Activated CD4-positive, alpha-beta memory T cell treated with anti-CD3 and anti-CD28 coated beads for 36 hours (primary cell): ENCODE results near the gene NINL. TPM values are rescaled to one million over a fixed set of nuclear protein-coding genes. Genes with fewer than 3 reads are reported as not detected.
A peak's percentile ranks its signal among the peaks of the same experiment; 100 is the strongest.
"Not testable (repeated sequence)": the region's sequence is repeated elsewhere in the genome, so short reads cannot be mapped to it uniquely, and the experiment has no call there.

Source experiments
- CTCF ChIA-PET: fragments of 350-600 bp; sonication (Branson Sonifier 250); formaldehyde crosslinking; loops from one replicate; lab custom pipeline; 2021; ENCODE audit warnings: antibody characterized with exemption, inconsistent platforms; lab: Charles Lee
- POLR2A ChIA-PET: fragments of 350-600 bp; sonication (Branson Sonifier 250); formaldehyde crosslinking; loops from one replicate; lab custom pipeline; 2021; ENCODE audit warnings: antibody characterized with exemption; lab: Charles Lee
- DNase-seq: peaks from one replicate; pipeline ENCODE4 v3.0.0-alpha.2; 2020
- H3K27ac Mint-ChIP-seq: one replicate; pipeline ENCODE4 v1.8.0; 2021; ENCODE audit warnings: mixed read lengths
- H3K27me3 Mint-ChIP-seq: one replicate; pipeline ENCODE4 v1.8.0; 2021; ENCODE audit warnings: mixed read lengths
- H3K36me3 Mint-ChIP-seq: one replicate; pipeline ENCODE4 v1.8.0; 2021; ENCODE audit warnings: mixed read lengths
- H3K4me1 Mint-ChIP-seq: one replicate; pipeline ENCODE4 v1.8.0; 2021; ENCODE audit warnings: low read depth, mixed read lengths
- H3K4me3 Mint-ChIP-seq: one replicate; pipeline ENCODE4 v1.8.0; 2021; ENCODE audit warnings: mild to moderate bottlenecking, mixed read lengths
- H3K9me3 Mint-ChIP-seq: one replicate; pipeline ENCODE4 v1.8.0; 2021; ENCODE audit warnings: mixed read lengths
- intact Hi-C: fragments of 100-400 bp; cut with micrococcal nuclease; formaldehyde crosslinking; loops from one replicate; pipeline ENCODE4 v1.15.1; 2023
- total RNA-seq, 2 experiments: library from RNA; stranded (reverse); gene quantifications; one replicate each; pipeline ENCODE4 v1.2.3, GENCODE V29; 2021

NINL gene
- total RNA-seq, 2 experiments from 2014 or later, result 2.7 to 3.9 TPM

DNA sequence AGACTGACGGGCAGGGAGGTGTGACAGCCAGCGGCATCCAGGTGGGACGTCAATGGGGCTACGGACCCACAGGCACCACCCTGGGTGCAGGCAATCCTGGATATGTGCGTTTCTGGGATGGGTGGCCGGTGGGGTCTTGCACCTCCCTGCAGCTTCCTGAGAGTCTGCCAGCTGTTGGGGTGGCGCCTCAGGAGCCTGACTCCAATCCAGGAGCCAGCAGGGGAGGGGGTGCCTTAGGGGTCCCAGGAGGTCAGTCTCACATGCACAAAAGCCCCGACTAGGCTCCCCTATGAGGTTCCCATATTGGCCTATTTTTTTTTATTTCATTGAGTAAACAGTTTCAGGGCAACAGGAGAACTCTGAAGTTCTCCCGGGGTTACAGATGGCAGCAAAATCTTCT lies 104.5 kb downstream of the NINL start:
- H3K27me3 Mint-ChIP-seq, result no peaks in the 10 kb centered on the region
- no peak for DNase-seq
- POLR2A ChIA-PET, result no interaction called here
- CTCF ChIA-PET, result no interaction called here
- intact Hi-C loops, result no loop called here
- H3K9me3 Mint-ChIP-seq, result no peaks in the 10 kb centered on the region
- no peaks in the 10 kb centered on the region for H3K36me3 Mint-ChIP-seq
- peaks cover 16% of the 10 kb centered on the region for H3K4me1 Mint-ChIP-seq
- H3K4me3 Mint-ChIP-seq, result no peak overlapping the region
- no peak overlapping the region for H3K27ac Mint-ChIP-seq

DNA sequence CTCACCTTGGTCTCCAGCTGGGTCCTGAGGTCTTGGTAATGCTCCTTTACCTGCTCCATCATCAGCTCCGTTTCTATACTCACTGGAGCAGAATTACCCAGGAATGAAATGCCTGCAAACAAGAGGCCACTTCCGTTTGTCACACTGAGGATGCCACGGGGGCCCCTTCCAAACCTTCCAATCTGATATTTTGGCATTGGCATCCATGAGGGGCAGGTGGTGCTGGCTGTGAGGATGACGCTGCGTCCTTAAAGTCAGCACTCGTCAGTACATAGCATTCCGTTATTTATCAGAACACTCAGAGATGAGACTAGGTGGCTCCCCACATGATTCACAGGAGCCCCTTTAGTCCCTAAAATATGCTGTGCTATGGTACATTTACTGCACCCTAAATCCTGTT lies 105.2 kb downstream of the NINL start:
- Mint-ChIP-seq H3K27me3 (no peaks in the 10 kb centered on the region), H3K36me3 (no peaks in the 10 kb centered on the region), H3K4me1 (peaks cover 11% of the 10 kb centered on the region), H3K9me3 (no peaks in the 10 kb centered on the region), H3K27ac (no peak overlapping the region), H3K4me3 (no peak overlapping the region)
- CTCF ChIA-PET, result no interaction called here
- no peak for DNase-seq
- intact Hi-C loops, result no loop called here
- POLR2A ChIA-PET, result no interaction called here

DNA sequence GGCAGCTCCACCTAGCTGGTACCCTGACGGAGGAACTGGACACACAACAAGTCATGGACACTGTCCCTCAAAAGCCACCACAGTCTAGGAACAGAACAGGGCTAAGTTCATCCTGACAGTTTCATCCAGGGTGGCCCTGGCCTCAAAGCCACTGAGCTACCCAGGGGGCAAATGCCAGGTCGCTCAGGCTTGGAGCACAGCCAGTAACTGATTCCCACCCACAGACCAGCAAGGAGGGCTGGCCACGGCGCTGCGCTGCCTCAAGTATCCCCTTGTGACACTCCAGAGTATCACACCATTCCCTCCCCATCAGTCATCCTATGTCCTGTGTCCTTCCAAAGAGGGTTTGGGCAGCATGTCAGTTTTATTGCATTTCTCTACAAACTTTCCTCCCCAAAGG lies 105.7 kb downstream of the NINL start:
- Mint-ChIP-seq H3K9me3 (no peaks in the 10 kb centered on the region), H3K27me3 (no peaks in the 10 kb centered on the region), H3K4me1 (peaks cover 6% of the 10 kb centered on the region), H3K27ac (no peak overlapping the region), H3K4me3 (no peak overlapping the region), H3K36me3 (no peaks in the 10 kb centered on the region)
- DNase-seq, result no peak
- intact Hi-C loops, result no loop called here
- ChIA-PET POLR2A (no interaction called here), CTCF (no interaction called here)

DNA sequence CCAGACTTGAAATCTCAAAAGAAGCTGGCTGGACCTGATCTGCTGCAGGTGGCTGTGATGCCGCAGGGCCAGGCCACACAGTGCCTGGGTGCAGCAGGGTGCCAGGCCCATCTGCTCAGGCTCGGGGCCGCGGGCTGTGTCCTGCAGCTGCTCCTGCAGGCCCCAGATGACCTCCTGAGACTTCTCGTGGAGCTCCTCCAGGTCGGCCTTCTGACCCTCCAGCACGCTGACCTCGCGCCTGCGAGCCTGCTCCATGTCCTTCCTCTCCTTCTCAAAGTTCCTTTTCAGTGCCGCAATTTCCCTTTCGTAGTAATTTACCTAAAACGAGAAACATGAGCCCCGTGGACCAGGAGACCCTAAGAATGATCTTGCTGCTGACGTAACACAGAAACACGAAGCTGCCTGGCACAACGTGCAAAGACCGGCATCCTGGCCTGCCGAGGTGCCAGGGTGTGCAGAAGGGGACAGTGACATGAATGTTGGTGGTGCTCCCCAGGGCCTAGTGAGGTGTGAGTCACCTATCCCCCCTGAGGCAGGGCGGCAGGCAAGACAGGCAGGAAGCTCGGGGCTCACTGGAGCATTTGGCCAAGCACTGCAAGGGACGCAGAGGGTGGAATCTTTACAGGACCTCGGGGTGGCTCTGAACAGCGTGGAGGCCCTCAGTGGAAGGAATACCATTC lies 106.3 kb downstream of the NINL start:
- H3K9me3 Mint-ChIP-seq, result no peaks in the 10 kb centered on the region
- intact Hi-C loops, result no loop called here
- no peaks in the 10 kb centered on the region for H3K27me3 Mint-ChIP-seq
- no peak for DNase-seq
- POLR2A ChIA-PET, result no interaction called here
- no peak overlapping the region for H3K27ac Mint-ChIP-seq
- no peaks in the 10 kb centered on the region for H3K4me1 Mint-ChIP-seq
- no peak overlapping the region for H3K4me3 Mint-ChIP-seq
- no peaks in the 10 kb centered on the region for H3K36me3 Mint-ChIP-seq
- CTCF ChIA-PET, result no interaction called here

DNA sequence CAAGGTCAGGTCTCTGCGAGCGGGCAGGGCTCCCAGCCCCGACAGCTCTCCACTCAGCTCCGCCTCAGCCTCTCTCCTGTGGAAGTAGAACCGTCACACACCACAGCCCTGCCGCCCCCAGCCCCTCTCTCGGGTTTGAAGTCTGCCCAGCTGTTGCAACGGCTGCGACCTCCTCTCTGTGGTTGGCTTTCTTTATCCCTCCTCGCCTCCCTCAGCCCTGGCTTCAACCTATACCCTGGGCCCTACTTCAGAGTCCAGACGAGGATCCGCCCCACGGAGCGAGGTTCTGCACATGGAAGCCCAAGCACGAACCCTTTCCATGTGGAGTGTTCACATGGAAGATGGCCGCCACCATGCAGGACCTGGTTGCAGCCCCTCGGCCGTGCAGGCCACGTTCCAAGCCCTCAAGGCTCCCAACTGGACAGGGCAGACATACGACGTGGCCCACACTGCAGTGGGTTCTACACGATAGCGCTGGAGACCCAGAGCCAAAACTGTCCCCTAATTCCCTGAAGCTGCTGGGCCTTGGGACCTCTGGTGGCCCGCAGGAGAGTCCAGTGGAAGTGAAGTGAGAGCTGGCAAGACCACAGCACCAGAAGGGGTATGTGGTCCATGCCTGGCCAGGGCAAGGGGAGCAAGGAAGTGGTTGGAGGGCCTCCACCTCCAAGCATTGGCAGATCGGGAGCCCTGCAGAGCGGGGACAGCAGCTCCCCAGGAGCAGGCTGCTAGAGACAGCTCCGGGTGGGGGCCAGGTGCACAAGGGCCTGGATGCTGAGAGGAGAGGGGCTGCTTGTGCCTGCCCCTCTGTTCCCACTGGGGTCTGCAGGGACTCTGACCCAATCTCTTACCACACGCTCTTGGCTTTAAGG lies 108.1 kb downstream of the NINL start:
- CTCF ChIA-PET, result no interaction called here
- H3K4me1 Mint-ChIP-seq, result no peaks in the 10 kb centered on the region
- POLR2A ChIA-PET, result no interaction called here
- intact Hi-C loops, result no loop called here
- no peak overlapping the region for H3K27ac Mint-ChIP-seq
- H3K27me3 Mint-ChIP-seq, result no peaks in the 10 kb centered on the region
- no peaks in the 10 kb centered on the region for H3K36me3 Mint-ChIP-seq
- DNase-seq, result no peak
- H3K9me3 Mint-ChIP-seq, result no peaks in the 10 kb centered on the region
- H3K4me3 Mint-ChIP-seq, result no peak overlapping the region

DNA sequence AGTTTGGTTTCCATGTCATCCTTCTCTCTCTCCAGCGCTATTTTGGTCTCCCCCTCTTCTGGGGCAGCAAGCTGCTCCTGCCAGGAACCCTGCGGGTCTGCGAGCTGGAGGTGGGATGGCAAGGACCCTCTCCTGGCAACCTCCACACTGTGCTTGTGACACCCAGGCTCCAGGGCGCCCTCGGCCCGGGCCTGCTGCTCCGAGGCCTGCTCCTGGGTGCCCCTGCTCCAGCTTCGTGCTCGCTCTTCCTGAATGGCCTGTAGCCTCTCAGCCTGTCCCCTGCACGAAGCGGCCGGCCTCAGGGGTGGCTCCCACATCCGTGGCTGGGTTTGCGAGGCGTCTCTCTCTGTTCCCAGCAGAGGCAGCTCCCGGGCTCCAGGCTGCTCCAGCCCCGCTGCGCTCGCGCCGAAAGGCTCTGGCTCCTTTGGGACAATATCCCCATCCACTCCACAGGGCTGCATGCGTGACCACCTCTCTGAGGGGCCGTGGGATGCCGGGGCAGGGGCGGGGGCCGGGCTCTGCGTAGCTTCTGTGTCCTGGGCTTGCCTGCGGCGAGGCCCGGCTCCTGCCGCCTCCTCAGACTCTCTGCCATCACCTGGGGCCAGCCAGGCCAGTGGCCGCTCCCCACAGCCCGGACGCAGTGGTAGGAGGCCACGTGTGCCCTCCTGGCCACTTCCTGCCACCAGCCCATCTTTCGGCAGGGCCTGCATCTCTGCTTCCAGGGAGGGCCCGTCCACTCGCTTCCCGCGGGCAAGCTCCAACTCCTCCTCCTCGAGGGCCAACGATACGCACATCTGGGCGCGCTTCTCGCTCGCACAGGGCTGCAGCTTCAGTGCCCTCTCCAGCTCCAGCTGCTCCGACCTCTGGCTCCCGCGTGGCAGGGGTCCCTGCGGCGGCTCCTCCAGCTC lies 109.0 kb downstream of the NINL start:
- H3K27me3 Mint-ChIP-seq, result no peaks in the 10 kb centered on the region
- no peak overlapping the region for H3K4me3 Mint-ChIP-seq
- H3K4me1 Mint-ChIP-seq, result no peaks in the 10 kb centered on the region
- CTCF ChIA-PET, result no interaction called here
- no peak overlapping the region for H3K27ac Mint-ChIP-seq
- POLR2A ChIA-PET, result no interaction called here
- intact Hi-C loops, result no loop called here
- H3K9me3 Mint-ChIP-seq, result no peaks in the 10 kb centered on the region
- H3K36me3 Mint-ChIP-seq, result no peaks in the 10 kb centered on the region
- DNase-seq, result no peak

DNA sequence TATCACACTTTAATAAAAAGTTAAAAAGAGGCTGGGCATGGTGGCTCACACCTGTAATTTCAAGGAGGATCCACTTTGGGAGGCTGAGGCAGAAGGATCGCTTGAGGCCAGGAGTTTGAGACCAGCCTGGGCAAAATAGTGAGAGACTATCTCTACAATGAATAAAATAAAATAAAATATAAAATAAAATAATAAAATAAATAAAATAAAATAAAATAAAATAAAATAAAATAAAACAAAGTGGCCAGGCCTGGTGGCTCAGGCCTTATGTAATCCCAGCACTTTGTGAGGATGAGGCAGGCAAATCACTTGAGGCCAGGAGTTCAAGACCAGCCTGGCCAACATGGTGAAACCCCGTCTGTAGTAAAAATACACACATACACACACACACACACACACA lies 112.0 kb downstream of the NINL start:
- H3K27me3 Mint-ChIP-seq, POLR2A ChIA-PET: not testable (repeated sequence)

DNA sequence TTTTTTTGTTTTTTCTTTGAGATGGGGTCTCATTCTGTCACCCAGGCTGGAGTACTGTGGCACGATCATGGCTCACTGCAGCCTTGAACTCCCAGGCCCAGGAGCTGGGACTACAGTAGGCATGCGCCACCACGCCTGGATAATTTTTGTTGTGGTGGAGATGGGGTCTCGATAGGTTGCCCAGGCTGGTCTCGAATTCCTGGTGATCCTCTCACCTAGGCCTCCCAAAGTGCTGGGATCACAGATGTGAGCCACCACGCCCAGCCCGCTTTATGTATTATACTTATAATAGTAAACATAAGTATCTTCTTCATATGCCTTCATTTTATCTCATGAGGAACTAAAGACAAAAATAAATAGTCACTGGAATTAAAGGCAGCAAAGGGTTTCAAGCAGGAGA lies 114.3 kb downstream of the NINL start:
- ChIA-PET CTCF (interaction anchor here (0.6 kb wide), 1 partner anchor 275 kb away, joined by 3 read pairs; the partner anchor contains the start of gene ENTPD6), POLR2A (no interaction called here)

More for the DNA sequence above, 112.0 kb downstream of the NINL start:
- intact Hi-C loops, DNase-seq, H3K4me1 Mint-ChIP-seq, H3K9me3 Mint-ChIP-seq, CTCF ChIA-PET, H3K4me3 Mint-ChIP-seq, H3K36me3 Mint-ChIP-seq, H3K27ac Mint-ChIP-seq: not testable (repeated sequence)

DNA sequence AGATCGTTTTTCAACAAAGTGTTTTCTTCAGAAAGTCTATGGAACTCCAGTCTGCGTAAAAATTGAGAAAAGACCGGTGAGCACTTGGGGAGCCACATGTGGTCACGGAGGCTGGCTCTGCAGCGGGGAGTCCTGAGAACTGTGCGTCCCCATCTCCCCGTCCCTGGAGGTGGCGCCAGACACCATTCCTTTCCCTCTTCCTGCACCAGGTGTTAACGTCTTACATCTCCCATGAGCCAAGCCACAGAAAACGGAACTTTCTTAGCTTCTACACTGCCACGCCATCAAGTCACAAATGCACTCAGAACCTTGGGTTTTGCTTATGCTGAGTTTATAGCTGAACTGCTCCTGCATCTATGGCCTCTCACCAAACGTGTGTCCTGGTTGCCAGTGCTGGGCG lies 115.3 kb downstream of the NINL start:
- Mint-ChIP-seq H3K9me3 (no peaks in the 10 kb centered on the region), H3K27ac (no peak overlapping the region), H3K36me3 (no peaks in the 10 kb centered on the region), H3K4me1 (peaks cover 7% of the 10 kb centered on the region), H3K4me3 (no peak overlapping the region), H3K27me3 (no peaks in the 10 kb centered on the region)
- peak; percentile 65 for DNase-seq
- intact Hi-C loops, result no loop called here
- POLR2A ChIA-PET, result no interaction called here
- CTCF ChIA-PET, result interaction anchor here (0.6 to 1.4 kb wide), 3 partner anchors 12 to 662 kb away, joined by 3 to 4 read pairs (median 3); no protein-coding TSS in a partner anchor

More for the DNA sequence above, 114.3 kb downstream of the NINL start:
- Mint-ChIP-seq H3K4me1 (peaks cover 7% of the 10 kb centered on the region), H3K4me3 (no peak overlapping the region), H3K27ac (no peak overlapping the region), H3K27me3 (no peaks in the 10 kb centered on the region), H3K36me3 (no peaks in the 10 kb centered on the region), H3K9me3 (no peaks in the 10 kb centered on the region)
- DNase-seq, result no peak
- intact Hi-C loops, result no loop called here

DNA sequence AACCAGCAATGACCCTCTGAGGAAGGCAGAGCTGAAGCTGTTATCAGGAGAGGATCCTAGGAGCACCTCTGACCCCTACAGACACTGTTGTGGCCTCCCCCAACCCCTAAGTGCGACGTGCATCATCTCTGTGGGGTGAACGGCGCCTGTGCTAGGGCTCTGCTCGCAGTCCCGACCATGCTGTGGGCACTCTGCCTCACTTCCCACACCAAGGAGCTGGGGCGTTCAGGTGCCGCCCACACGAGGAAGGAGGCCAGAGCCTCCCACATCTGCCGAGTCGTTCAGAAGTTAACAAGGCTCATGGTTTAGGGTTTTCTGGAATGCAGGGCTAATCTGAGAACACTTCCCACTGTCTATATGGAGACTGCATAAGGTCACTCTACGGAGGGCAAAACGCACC lies 115.8 kb downstream of the NINL start:
- ChIA-PET POLR2A (no interaction called here), CTCF (interaction anchor here (1.4 kb wide), 1 partner anchor 12 kb away, joined by 4 read pairs; no protein-coding TSS in a partner anchor)
- intact Hi-C loops, result no loop called here
- peaks cover 7% of the 10 kb centered on the region for H3K4me1 Mint-ChIP-seq
- DNase-seq, result no peak
- H3K9me3 Mint-ChIP-seq, result no peaks in the 10 kb centered on the region
- no peak overlapping the region for H3K27ac Mint-ChIP-seq
- H3K27me3 Mint-ChIP-seq, result no peaks in the 10 kb centered on the region
- H3K36me3 Mint-ChIP-seq, result no peaks in the 10 kb centered on the region
- H3K4me3 Mint-ChIP-seq, result no peak overlapping the region

DNA sequence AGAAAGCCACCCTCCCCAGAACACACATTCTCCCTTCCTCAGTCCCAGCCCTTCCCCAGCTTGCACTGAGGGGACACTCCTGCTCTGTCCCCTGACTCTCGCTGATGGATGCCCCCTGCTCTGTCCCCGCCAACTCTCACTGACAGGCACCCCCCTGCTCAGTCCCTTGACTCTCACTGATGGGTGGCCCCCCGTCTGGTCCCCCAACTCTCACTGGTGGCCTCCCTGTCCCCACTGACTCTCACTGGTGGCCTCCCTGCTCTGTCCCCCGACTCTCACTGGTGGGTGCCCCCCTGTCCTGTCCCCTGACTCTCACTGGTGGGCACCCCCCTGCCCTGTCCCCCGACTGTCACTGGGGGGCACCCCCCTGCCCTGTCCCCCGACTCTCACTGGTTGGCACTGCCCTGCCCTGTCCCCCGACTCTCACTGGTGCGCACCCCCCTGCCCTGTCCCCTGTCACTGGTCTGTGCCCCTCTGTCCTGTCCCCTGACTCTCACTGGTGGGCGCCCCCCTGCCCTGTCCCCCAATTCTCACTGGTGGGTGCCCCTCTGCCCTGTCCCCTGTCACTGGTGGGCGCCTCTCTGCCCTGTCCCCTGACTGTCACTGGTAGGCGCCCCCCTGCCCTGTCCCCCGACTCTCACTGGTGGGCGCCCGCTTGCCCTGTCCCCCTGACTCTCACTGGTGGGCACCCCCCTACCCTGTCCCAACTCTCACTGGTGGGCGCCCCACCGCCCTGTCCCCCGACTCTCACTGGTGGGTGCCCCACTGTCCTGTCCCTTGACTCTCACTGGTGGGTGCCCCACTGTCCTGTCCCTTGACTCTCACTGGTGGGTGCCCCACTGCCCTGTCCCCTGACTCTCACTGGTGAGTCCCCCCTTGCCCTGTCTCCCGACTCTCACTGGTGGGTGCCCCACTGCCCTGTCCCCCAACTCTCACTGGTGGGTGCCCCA lies 116.9 kb downstream of the NINL start:
- intact Hi-C loops, result no loop called here
- H3K27ac Mint-ChIP-seq, result no peak overlapping the region
- H3K36me3 Mint-ChIP-seq, result no peaks in the 10 kb centered on the region
- DNase-seq, result no peak
- no peaks in the 10 kb centered on the region for H3K27me3 Mint-ChIP-seq
- no peak overlapping the region for H3K4me3 Mint-ChIP-seq
- H3K4me1 Mint-ChIP-seq, result peaks cover 7% of the 10 kb centered on the region
- CTCF ChIA-PET, result no interaction called here
- H3K9me3 Mint-ChIP-seq, result no peaks in the 10 kb centered on the region
- POLR2A ChIA-PET, result no interaction called here
